ENCODE data around the gene ITSN1. TPM values are rescaled to one million over a fixed set of nuclear protein-coding genes. Genes with fewer than 3 reads are reported as not detected.

The ITSN1 gene
- total and polyA plus RNA-seq, 4 donors: 20.3 to 112 (median 40.2) TPM

DNA sequence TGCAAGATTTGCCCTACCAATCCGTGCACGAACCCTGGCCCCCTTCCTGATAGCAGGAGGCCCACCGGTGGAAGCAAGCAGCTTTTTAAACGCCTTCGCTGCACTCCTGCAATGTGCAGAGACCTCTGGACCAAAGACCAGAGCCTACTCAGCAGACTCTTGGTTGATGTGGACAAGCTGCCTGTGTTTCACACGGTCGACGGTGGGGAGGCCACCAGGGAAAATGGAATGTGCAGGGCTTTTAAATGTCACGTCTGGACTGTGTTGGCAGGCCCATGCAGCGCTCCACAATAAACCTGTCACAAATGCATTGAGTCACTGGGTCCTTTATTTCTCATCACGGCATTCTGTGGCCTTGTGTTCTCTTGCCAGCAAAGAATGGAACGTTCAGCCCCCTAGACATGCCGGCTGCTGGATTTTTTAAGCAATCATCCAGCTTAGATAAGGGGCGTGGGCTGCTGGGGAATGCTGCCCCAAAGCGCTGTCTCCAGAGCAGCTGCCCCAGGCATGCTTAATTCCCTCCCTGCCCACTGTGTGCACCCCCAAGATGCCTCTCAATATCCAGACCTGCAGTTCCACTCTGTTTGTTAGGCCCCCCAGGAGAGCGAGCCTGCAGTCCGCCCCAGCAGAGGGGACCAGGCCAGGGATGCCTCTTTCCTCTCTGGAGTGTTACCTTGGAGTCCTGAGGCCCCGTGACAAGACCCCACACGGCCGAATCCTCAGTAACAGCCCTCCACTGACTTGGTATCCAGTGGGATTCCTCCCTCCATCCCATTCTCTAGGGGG, 202.0 kb downstream of the ITSN1 start:
- Histone ChIP-seq H3K36me3 (ENCODE audit: control insufficient read depth in 4 of 4, insufficient read depth in 3 of 4, low read depth in 1 of 4, low read length in 3 of 4) (peaks cover 0 to 4% (median 0%) of the 10 kb centered on the region in 4 donors), H3K4me1 (ENCODE audit: control insufficient read depth in 4 of 4, insufficient read depth in 4 of 4, low read length in 3 of 4) (peaks cover 0 to 4% (median 0%) of the 10 kb centered on the region in 4 donors), H3K9ac (ENCODE audit: low read depth in 1 of 2, low read length in 2 of 2) (no peak overlapping the region), H3K9me3 (ENCODE audit: control insufficient read depth in 4 of 4, low read length in 3 of 4) (no peaks in the 10 kb centered on the region), H3K27me3 (ENCODE audit: control insufficient read depth in 4 of 4, insufficient read depth in 4 of 4, low read length in 3 of 4) (no peaks in the 10 kb centered on the region), H3K27ac (ENCODE audit: low read depth in 1 of 2, low read length in 2 of 2) (no peak overlapping the region), H3K4me3 (ENCODE audit: low read depth in 1 of 3, low read length in 3 of 3) (no peak overlapping the region)
- DNase-seq (ENCODE audit: low spot score): no peak
- TF ChIP-seq FOXA2 (IDR thresholded peaks at IDR 0.05) (no peak), EGR1 (IDR thresholded peaks at IDR 0.05; ENCODE audit: low read depth in 2 of 2) (no peak), GABPA (IDR thresholded peaks at IDR 0.05 in 1 of 2, conservative IDR thresholded peaks at IDR 0.05 in 1 of 2) (no peak), NR2F2 (IDR thresholded peaks at IDR 0.05) (no peak), HNF4G (IDR thresholded peaks at IDR 0.05) (no peak), TAF1 (conservative IDR thresholded peaks at IDR 0.05) (no peak), JUND (IDR thresholded peaks at IDR 0.05) (no peak), RAD21 (IDR thresholded peaks at IDR 0.05) (no peak), SP1 (IDR thresholded peaks at IDR 0.05) (no peak), FOXA1 (IDR thresholded peaks at IDR 0.05) (no peak), YY1 (IDR thresholded peaks at IDR 0.05) (no peak), HNF4A (conservative IDR thresholded peaks at IDR 0.05) (no peak)
- TF ChIP-seq, protein P1, sequence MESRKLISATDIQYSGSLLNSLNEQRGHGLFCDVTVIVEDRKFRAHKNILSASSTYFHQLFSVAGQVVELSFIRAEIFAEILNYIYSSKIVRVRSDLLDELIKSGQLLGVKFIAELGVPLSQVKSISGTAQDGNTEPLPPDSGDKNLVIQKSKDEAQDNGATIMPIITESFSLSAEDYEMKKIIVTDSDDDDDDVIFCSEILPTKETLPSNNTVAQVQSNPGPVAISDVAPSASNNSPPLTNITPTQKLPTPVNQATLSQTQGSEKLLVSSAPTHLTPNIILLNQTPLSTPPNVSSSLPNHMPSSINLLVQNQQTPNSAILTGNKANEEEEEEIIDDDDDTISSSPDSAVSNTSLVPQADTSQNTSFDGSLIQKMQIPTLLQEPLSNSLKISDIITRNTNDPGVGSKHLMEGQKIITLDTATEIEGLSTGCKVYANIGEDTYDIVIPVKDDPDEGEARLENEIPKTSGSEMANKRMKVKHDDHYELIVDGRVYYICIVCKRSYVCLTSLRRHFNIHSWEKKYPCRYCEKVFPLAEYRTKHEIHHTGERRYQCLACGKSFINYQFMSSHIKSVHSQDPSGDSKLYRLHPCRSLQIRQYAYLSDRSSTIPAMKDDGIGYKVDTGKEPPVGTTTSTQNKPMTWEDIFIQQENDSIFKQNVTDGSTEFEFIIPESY (IDR thresholded peaks at IDR 0.05): no peak
- TF ChIP-seq, protein P2, sequence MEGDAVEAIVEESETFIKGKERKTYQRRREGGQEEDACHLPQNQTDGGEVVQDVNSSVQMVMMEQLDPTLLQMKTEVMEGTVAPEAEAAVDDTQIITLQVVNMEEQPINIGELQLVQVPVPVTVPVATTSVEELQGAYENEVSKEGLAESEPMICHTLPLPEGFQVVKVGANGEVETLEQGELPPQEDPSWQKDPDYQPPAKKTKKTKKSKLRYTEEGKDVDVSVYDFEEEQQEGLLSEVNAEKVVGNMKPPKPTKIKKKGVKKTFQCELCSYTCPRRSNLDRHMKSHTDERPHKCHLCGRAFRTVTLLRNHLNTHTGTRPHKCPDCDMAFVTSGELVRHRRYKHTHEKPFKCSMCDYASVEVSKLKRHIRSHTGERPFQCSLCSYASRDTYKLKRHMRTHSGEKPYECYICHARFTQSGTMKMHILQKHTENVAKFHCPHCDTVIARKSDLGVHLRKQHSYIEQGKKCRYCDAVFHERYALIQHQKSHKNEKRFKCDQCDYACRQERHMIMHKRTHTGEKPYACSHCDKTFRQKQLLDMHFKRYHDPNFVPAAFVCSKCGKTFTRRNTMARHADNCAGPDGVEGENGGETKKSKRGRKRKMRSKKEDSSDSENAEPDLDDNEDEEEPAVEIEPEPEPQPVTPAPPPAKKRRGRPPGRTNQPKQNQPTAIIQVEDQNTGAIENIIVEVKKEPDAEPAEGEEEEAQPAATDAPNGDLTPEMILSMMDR (IDR thresholded peaks at IDR 0.05; ENCODE audit: low read depth, low read length, missing input control): no peak
- WGBS: 86% methylated on average over 20 of the region's 20 CpGs

DNA sequence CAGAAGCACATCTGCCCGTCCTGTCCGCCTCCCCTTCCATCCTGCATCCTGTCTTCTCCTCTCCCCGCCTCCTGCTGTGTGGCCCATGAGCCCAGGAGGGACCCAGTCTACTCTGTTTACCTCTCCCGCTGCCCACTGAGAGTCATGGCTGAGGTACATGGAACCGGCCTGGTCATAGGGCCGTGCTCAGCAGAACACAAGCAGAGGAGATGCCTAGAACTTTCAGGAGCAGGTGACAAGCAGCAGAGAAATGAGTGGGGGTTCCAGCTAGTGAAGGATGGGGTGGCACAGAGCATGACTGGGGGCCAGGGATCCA, 202.5 kb downstream of the ITSN1 start:
- no peaks in the 10 kb centered on the region for H3K9me3 ChIP-seq (ENCODE audit: control insufficient read depth in 4 of 4, low read length in 3 of 4)
- no peak overlapping the region for H3K9ac ChIP-seq (ENCODE audit: low read depth in 1 of 2, low read length in 2 of 2)
- H3K36me3 ChIP-seq (ENCODE audit: control insufficient read depth in 4 of 4, insufficient read depth in 3 of 4, low read depth in 1 of 4, low read length in 3 of 4): no peaks in the 10 kb centered on the region
- no peak overlapping the region for H3K4me3 ChIP-seq (ENCODE audit: low read depth in 1 of 3, low read length in 3 of 3)
- H3K4me1 ChIP-seq (ENCODE audit: control insufficient read depth in 4 of 4, insufficient read depth in 4 of 4, low read length in 3 of 4): peaks cover 0 to 4% (median 0%) of the 10 kb centered on the region in 4 donors
- TF ChIP-seq, protein P1 (IDR thresholded peaks at IDR 0.05): no peak
- TF ChIP-seq, protein P3, sequence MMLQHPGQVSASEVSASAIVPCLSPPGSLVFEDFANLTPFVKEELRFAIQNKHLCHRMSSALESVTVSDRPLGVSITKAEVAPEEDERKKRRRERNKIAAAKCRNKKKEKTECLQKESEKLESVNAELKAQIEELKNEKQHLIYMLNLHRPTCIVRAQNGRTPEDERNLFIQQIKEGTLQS (IDR thresholded peaks at IDR 0.05): no peak
- TF ChIP-seq, protein P2 (IDR thresholded peaks at IDR 0.05; ENCODE audit: low read depth, low read length, missing input control): no peak
- TF ChIP-seq, protein P4, sequence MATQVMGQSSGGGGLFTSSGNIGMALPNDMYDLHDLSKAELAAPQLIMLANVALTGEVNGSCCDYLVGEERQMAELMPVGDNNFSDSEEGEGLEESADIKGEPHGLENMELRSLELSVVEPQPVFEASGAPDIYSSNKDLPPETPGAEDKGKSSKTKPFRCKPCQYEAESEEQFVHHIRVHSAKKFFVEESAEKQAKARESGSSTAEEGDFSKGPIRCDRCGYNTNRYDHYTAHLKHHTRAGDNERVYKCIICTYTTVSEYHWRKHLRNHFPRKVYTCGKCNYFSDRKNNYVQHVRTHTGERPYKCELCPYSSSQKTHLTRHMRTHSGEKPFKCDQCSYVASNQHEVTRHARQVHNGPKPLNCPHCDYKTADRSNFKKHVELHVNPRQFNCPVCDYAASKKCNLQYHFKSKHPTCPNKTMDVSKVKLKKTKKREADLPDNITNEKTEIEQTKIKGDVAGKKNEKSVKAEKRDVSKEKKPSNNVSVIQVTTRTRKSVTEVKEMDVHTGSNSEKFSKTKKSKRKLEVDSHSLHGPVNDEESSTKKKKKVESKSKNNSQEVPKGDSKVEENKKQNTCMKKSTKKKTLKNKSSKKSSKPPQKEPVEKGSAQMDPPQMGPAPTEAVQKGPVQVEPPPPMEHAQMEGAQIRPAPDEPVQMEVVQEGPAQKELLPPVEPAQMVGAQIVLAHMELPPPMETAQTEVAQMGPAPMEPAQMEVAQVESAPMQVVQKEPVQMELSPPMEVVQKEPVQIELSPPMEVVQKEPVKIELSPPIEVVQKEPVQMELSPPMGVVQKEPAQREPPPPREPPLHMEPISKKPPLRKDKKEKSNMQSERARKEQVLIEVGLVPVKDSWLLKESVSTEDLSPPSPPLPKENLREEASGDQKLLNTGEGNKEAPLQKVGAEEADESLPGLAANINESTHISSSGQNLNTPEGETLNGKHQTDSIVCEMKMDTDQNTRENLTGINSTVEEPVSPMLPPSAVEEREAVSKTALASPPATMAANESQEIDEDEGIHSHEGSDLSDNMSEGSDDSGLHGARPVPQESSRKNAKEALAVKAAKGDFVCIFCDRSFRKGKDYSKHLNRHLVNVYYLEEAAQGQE (IDR thresholded peaks at IDR 0.05): no peak
- TF ChIP-seq HNF4G (IDR thresholded peaks at IDR 0.05) (no peak), FOXA1 (IDR thresholded peaks at IDR 0.05) (no peak), FOXA2 (IDR thresholded peaks at IDR 0.05) (no peak), GABPA (IDR thresholded peaks at IDR 0.05 in 1 of 2, conservative IDR thresholded peaks at IDR 0.05 in 1 of 2) (no peak), RXRA (IDR thresholded peaks at IDR 0.05) (no peak), TAF1 (conservative IDR thresholded peaks at IDR 0.05) (no peak), HNF4A (conservative IDR thresholded peaks at IDR 0.05) (no peak), SP1 (IDR thresholded peaks at IDR 0.05) (no peak), EGR1 (IDR thresholded peaks at IDR 0.05; ENCODE audit: low read depth in 2 of 2) (no peak), JUND (IDR thresholded peaks at IDR 0.05) (no peak), NR2F2 (IDR thresholded peaks at IDR 0.05) (no peak), RAD21 (IDR thresholded peaks at IDR 0.05) (no peak), YY1 (IDR thresholded peaks at IDR 0.05) (no peak)
- TF ChIP-seq, protein P5, sequence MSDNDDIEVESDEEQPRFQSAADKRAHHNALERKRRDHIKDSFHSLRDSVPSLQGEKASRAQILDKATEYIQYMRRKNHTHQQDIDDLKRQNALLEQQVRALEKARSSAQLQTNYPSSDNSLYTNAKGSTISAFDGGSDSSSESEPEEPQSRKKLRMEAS (IDR thresholded peaks at IDR 0.05): no peak
- H3K27ac ChIP-seq (ENCODE audit: low read depth in 1 of 2, low read length in 2 of 2): no peak overlapping the region
- no peaks in the 10 kb centered on the region for H3K27me3 ChIP-seq (ENCODE audit: control insufficient read depth in 4 of 4, insufficient read depth in 4 of 4, low read length in 3 of 4)
- 96% methylated on average over 6 of the region's 6 CpGs for WGBS
- no peak for DNase-seq (ENCODE audit: low spot score)

Data from liver (tissue), 9 donors.